Endodermal cell (in vitro differentiated cells): Measurements from ENCODE around the gene PPAT. TPM values are rescaled to one million over a fixed set of nuclear protein-coding genes. Genes with fewer than 3 reads are reported as not detected.

Experiments
- DNase-seq: peaks from one replicate; pipeline ENCODE4 v3.0.0-alpha.2; 2017
- H3K27ac ChIP-seq: 2 replicates; pipeline ENCODE4 v1.5.1; 2013; ENCODE audit warnings: mild to moderate bottlenecking, low read depth, low read length, moderate library complexity
- H3K27me3 ChIP-seq: 2 replicates; pipeline ENCODE4 v1.6.1; 2013; ENCODE audit warnings: mild to moderate bottlenecking, low read length, moderate library complexity; ENCODE audit not compliant: insufficient read depth, control insufficient read depth, poor library complexity, severe bottlenecking
- H3K36me3 ChIP-seq: 2 replicates; pipeline ENCODE4 v1.7.0; 2013; ENCODE audit warnings: mild to moderate bottlenecking, low read length, moderate library complexity; ENCODE audit not compliant: control insufficient read depth, insufficient read depth
- H3K4me1 ChIP-seq: one replicate; pipeline ENCODE4 v1.7.0; 2013; ENCODE audit warnings: low read length; ENCODE audit not compliant: control insufficient read depth, insufficient read depth
- H3K4me3 ChIP-seq: 2 replicates; pipeline ENCODE4 v1.5.1; 2013; ENCODE audit warnings: mild to moderate bottlenecking, low read length, moderate library complexity
- H3K9ac ChIP-seq: 2 replicates; pipeline ENCODE4 v1.6.1; 2013; ENCODE audit warnings: mild to moderate bottlenecking, low read length, moderate library complexity; ENCODE audit not compliant: poor library complexity, severe bottlenecking; ENCODE audit errors: extremely low read depth
- H3K9me3 ChIP-seq: 2 replicates; pipeline ENCODE4 v1.6.1; 2013; ENCODE audit warnings: mild to moderate bottlenecking, low read length, moderate library complexity; ENCODE audit not compliant: control insufficient read depth
- H3K27ac Mint-ChIP-seq: 2 replicates; pipeline ENCODE4 v1.8.0; 2020; ENCODE audit warnings: mixed read lengths
- H3K27me3 Mint-ChIP-seq: 2 replicates; pipeline ENCODE4 v1.8.0; 2021; ENCODE audit warnings: mild to moderate bottlenecking, mixed read lengths; ENCODE audit not compliant: insufficient read depth
- H3K36me3 Mint-ChIP-seq: 2 replicates; pipeline ENCODE4 v1.8.0; 2020; ENCODE audit warnings: low read depth, mixed read lengths
- H3K4me1 Mint-ChIP-seq: 2 replicates; pipeline ENCODE4 v1.8.0; 2020; ENCODE audit warnings: mixed read lengths
- H3K4me3 Mint-ChIP-seq: 2 replicates; pipeline ENCODE4 v1.8.0; 2020; ENCODE audit warnings: mild to moderate bottlenecking, moderate library complexity, mixed read lengths
- H3K9me3 Mint-ChIP-seq: 2 replicates; pipeline ENCODE4 v1.8.0; 2020; ENCODE audit warnings: mild to moderate bottlenecking, mixed read lengths
- WGBS, 2 experiments: methylation state at CpG; one replicate each; pipeline versions ENCODE4 v1.1.5 to v1.1.7; 2013; ENCODE audit warnings: missing lambda C conversion rate in 2 of 2, mixed read lengths in 1 of 2; ENCODE audit not compliant: insufficient coverage in 1 of 2, insufficient read length in 1 of 2; 5-methylcytosine and 5-hydroxymethylcytosine counted together
- total RNA-seq, 2 donors: library from RNA; stranded (reverse); fragmentation: NEBNext Ultra II Directional in 1 of 2; extraction: Animal tissue kit (Norgen Biotek cat#: 25700) in 1 of 2; gene quantifications; 2 replicates in 1 of 2; 3 replicates in 1 of 2; pipeline ENCODE4 v1.2.1, GENCODE V29; 2021
- TF ChIP-seq, protein P1 (sequence below): fragments of 200-600 bp; sonication (generic); conservative IDR thresholded peaks from 2 replicates; pipeline ENCODE4 v1.5.0; 2021; ENCODE audit warnings: antibody characterized with exemption, mild to moderate bottlenecking

Gene PPAT
- total RNA-seq, 2 donors from 2014 or later = 51.3 to 63.0 TPM

DNA sequence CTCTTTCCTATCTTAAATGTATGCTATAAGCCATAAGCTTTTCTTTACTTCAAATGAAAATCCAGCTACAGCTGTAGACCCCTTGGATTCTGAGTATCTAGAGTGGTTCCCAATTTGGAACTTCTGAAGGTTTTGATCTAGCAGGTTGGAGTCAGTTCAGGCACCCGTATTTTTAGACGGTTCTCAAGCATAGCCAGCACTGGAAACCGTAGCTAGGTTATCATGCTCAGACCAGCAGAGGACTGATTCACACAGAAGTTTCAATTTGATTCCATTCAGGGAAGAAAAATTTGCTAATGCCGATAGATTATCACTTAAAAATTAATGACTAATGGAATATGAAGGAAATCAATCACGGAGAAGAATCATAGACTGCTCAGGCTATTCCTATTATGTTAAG, 11.2 kb downstream of the PPAT start:
- DNase-seq = no peak

DNA sequence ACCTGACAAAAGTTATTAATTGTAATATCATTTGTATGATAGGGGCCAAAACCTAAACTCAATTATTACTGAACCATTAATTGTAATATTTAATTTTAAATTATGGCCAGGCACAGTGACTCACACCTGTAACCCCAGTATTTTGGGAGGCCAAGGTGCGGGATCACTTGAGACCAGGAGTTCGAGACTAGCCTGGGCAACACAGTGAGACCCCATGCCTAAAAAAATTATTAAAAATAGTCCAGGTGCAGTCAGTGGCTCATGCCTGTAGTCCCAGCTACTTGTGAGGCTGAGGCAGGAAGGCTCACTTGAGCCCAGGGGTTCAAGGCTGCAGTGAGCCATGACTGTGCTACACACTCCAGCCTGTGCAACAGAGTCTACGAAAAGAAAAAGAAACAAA, 18.0 kb downstream of the PPAT start:
- Histone ChIP-seq H3K9ac (no peak overlapping the region), H3K27me3 (no peaks in the 10 kb centered on the region), H3K27ac (no peak overlapping the region), H3K4me3 (no peak overlapping the region), H3K4me1 (no peaks in the 10 kb centered on the region), H3K9me3 (peaks cover 11% of the 10 kb centered on the region), H3K36me3 (peaks cover 13% of the 10 kb centered on the region)
- Mint-ChIP-seq H3K4me3 (no peak overlapping the region), H3K27me3 (no peaks in the 10 kb centered on the region), H3K27ac (no peak overlapping the region), H3K4me1 (peaks cover 5% of the 10 kb centered on the region), H3K36me3 (peaks cover 17% of the 10 kb centered on the region), H3K9me3 (peaks cover 8% of the 10 kb centered on the region)
- TF ChIP-seq, protein P1, sequence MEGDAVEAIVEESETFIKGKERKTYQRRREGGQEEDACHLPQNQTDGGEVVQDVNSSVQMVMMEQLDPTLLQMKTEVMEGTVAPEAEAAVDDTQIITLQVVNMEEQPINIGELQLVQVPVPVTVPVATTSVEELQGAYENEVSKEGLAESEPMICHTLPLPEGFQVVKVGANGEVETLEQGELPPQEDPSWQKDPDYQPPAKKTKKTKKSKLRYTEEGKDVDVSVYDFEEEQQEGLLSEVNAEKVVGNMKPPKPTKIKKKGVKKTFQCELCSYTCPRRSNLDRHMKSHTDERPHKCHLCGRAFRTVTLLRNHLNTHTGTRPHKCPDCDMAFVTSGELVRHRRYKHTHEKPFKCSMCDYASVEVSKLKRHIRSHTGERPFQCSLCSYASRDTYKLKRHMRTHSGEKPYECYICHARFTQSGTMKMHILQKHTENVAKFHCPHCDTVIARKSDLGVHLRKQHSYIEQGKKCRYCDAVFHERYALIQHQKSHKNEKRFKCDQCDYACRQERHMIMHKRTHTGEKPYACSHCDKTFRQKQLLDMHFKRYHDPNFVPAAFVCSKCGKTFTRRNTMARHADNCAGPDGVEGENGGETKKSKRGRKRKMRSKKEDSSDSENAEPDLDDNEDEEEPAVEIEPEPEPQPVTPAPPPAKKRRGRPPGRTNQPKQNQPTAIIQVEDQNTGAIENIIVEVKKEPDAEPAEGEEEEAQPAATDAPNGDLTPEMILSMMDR = no peak
- WGBS, 2 experiments = 93 to 96% methylated on average over 3 of the region's 3 CpGs
- no peak for DNase-seq

More for the DNA sequence above, 11.2 kb downstream of the PPAT start:
- peaks cover 6% of the 10 kb centered on the region for H3K4me1 Mint-ChIP-seq
- TF ChIP-seq, protein P1 = no peak
- no peaks in the 10 kb centered on the region for H3K27me3 ChIP-seq
- H3K9ac ChIP-seq = no peak overlapping the region
- no peaks in the 10 kb centered on the region for H3K27me3 Mint-ChIP-seq
- no peak overlapping the region for H3K4me3 Mint-ChIP-seq
- peaks cover 10% of the 10 kb centered on the region for H3K9me3 Mint-ChIP-seq
- no peak overlapping the region for H3K27ac ChIP-seq
- no peak overlapping the region for H3K4me3 ChIP-seq
- peaks cover 19% of the 10 kb centered on the region for H3K36me3 ChIP-seq
- WGBS, 2 experiments = 94 to 95% methylated on average over 5 of the region's 5 CpGs
- peaks cover 21% of the 10 kb centered on the region for H3K9me3 ChIP-seq
- no peaks in the 10 kb centered on the region for H3K4me1 ChIP-seq
- H3K27ac Mint-ChIP-seq = peak overlapping the region; percentile 32
- peaks cover 29% of the 10 kb centered on the region for H3K36me3 Mint-ChIP-seq

DNA sequence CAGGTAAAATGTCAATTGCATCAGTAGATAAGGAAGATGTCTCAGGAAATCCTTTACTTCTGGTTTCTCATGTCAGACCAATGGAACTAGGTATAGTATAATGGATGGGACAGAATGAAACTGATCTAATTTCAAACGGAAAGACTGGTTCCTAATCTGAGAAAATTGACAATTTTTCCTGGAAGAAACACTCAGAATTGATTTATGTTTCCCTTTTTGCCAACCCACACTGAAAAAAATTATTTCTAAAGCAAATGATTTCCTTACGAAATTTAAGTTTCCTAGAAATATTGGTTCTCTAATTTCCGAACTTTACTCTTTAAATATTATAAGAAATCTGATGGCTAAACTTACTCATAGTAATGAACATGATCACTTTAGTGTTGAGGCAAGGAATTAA, 19.1 kb downstream of the PPAT start:
- peaks cover under 1% of the 10 kb centered on the region for H3K4me1 ChIP-seq
- no peak overlapping the region for H3K4me3 Mint-ChIP-seq
- DNase-seq = no peak
- no peaks in the 10 kb centered on the region for H3K27me3 ChIP-seq
- H3K36me3 Mint-ChIP-seq = peaks cover 13% of the 10 kb centered on the region
- no peak overlapping the region for H3K27ac ChIP-seq
- peaks cover 7% of the 10 kb centered on the region for H3K9me3 ChIP-seq
- H3K36me3 ChIP-seq = peaks cover 8% of the 10 kb centered on the region
- no peak overlapping the region for H3K27ac Mint-ChIP-seq
- no peaks in the 10 kb centered on the region for H3K27me3 Mint-ChIP-seq
- no peak overlapping the region for H3K9ac ChIP-seq
- peaks cover 5% of the 10 kb centered on the region for H3K9me3 Mint-ChIP-seq
- TF ChIP-seq, protein P1 = no peak
- no peak overlapping the region for H3K4me3 ChIP-seq
- WGBS, 2 experiments = 64 to 95% methylated on average over 1 to 2 of the region's 3 CpGs
- H3K4me1 Mint-ChIP-seq = peaks cover 11% of the 10 kb centered on the region
